Activated CD4-positive, CD25-positive, alpha-beta regulatory T cell treated with anti-CD3 and anti-CD28 coated beads, Interleukin-2, amount 50 U/mL, for 24 hours (primary cell): Measurements from ENCODE around the gene ASB15.

Source experiments
- ATAC-seq, 2 donors: fragments of 150-1000 bp; cut with Tn5 transposase; one replicate each; pipeline ENCODE4 v1.10.0; 2021; ENCODE audit warnings: mild to moderate bottlenecking in 1 of 2, moderate library complexity in 1 of 2

ASB15 gene

GRCh38 chr7:123637878-123638277, 36.3 kb downstream of the ASB15 start:
- ATAC-seq = no peak

GRCh38 chr7:123639631-123640030, 38.0 kb downstream of the ASB15 start:
- ATAC-seq = no peak

GRCh38 chr7:123640583-123640982, 39.0 kb downstream of the ASB15 start:
- no peak for ATAC-seq

GRCh38 chr7:123641901-123642300, 40.3 kb downstream of the ASB15 start:
- no peak for ATAC-seq

- no peak for ATAC-seq
Observed at GRCh38 chr7:123643495-123644441, 42.1 kb downstream of the ASB15 start.

GRCh38 chr7:123645516-123645915, 43.9 kb downstream of the ASB15 start:
- no peak for ATAC-seq

- ATAC-seq = no peak
Observed at GRCh38 chr7:123647106-123647730, 45.6 kb downstream of the ASB15 start.

GRCh38 chr7:123649964-123650363, 48.3 kb downstream of the ASB15 start:
- ATAC-seq = no peak

- ATAC-seq = no peak
Observed at GRCh38 chr7:123650595-123650994, 49.0 kb downstream of the ASB15 start.

- no peak for ATAC-seq
Observed at GRCh38 chr7:123652406-123652805, 50.8 kb downstream of the ASB15 start.

- ATAC-seq = no peak
Observed at GRCh38 chr7:123653162-123653561, 51.5 kb downstream of the ASB15 start.

GRCh38 chr7:123655614-123656013, 54.0 kb downstream of the ASB15 start, which contains the start of gene LMOD2:
LMOD2 (plus strand) TSS chr7:123655866; CDS start chr7:123655964, 98 bp downstream.
- no peak for ATAC-seq

GRCh38 chr7:123656544-123657303, 55.1 kb downstream of the ASB15 start:
- no peak for ATAC-seq

GRCh38 chr7:123657304-123657685, 55.7 kb downstream of the ASB15 start:
- ATAC-seq = no peak

- no peak for ATAC-seq
Observed at GRCh38 chr7:123658023-123658422, 56.4 kb downstream of the ASB15 start.

- ATAC-seq = no peak
Observed at GRCh38 chr7:123660514-123661354, 59.1 kb downstream of the ASB15 start.

GRCh38 chr7:123661765-123662164, 60.1 kb downstream of the ASB15 start:
- ATAC-seq = no peak

GRCh38 chr7:123662293-123662692, 60.7 kb downstream of the ASB15 start:
- ATAC-seq = no peak

GRCh38 chr7:123662755-123663154, 61.1 kb downstream of the ASB15 start:
- no peak for ATAC-seq

GRCh38 chr7:123663200-123663599, 61.6 kb downstream of the ASB15 start:
- no peak for ATAC-seq

GRCh38 chr7:123665157-123665556, 63.5 kb downstream of the ASB15 start:
- no peak for ATAC-seq

GRCh38 chr7:123665896-123666295, 64.3 kb downstream of the ASB15 start:
- ATAC-seq = no peak
